H1 (cell line): ENCODE data around the gene PTPN5. TPM values are rescaled to one million over a fixed set of nuclear protein-coding genes. Genes with fewer than 3 reads are reported as not detected.

Experiments used
- CTCF ChIA-PET: fragments of 300-600 bp; sonication (Branson Sonifier 250); formaldehyde crosslinking; loops from one replicate; lab custom pipeline; 2021; ENCODE audit not compliant: partially characterized antibody; lab: Charles Lee
- POLR2A ChIA-PET: fragments of 300-600 bp; sonication (Branson Sonifier 250); formaldehyde crosslinking; loops from one replicate; lab custom pipeline; 2021; ENCODE audit warnings: inconsistent platforms; ENCODE audit not compliant: partially characterized antibody; lab: Charles Lee
- DNase-seq, 2 experiments: peaks; one replicate each; pipeline versions ENCODE4 v3.0.0 to v3.0.0-alpha.2; 2010 to 2022; ENCODE audit warnings: low spot score in 2 of 2, low read depth in 1 of 2, mixed read lengths in 1 of 2
- FAIRE-seq: peaks from 2 replicates; lab custom pipeline; 2011; peaks lifted over from hg19 to GRCh38; lab: Jason Lieb, UNC
- H2AFZ ChIP-seq: 2 replicates; pipeline ENCODE4 v1.8.1; 2012; ENCODE audit warnings: low read length, inconsistent platforms
- H2AK5ac ChIP-seq: 2 replicates; pipeline ENCODE4 v1.6.1; 2013; ENCODE audit warnings: low read depth, low read length
- H2BK120ac ChIP-seq: replicated peaks from 2 replicates; pipeline ENCODE3; 2013; ENCODE audit warnings: low read depth, low read length, inconsistent platforms
- H2BK12ac ChIP-seq: 2 replicates; pipeline ENCODE4 v1.6.1; 2013; ENCODE audit warnings: low read depth, low read length
- H2BK15ac ChIP-seq: 2 replicates; pipeline ENCODE4 v1.6.1; 2013; ENCODE audit warnings: low read length
- H2BK20ac ChIP-seq: 2 replicates; pipeline ENCODE4 v1.6.1; 2013; ENCODE audit warnings: low read length
- H2BK5ac ChIP-seq: 2 replicates; pipeline ENCODE4 v1.6.1; 2013; ENCODE audit warnings: low read depth, low read length
- H3K14ac ChIP-seq: 2 replicates; pipeline ENCODE4 v1.6.1; 2013; ENCODE audit warnings: inconsistent platforms; ENCODE audit not compliant: insufficient read length
- H3K18ac ChIP-seq: 2 replicates; pipeline ENCODE4 v1.6.1; 2013; ENCODE audit warnings: low read length; ENCODE audit errors: extremely low read depth
- H3K23ac ChIP-seq: 2 replicates; pipeline ENCODE4 v1.6.1; 2013; ENCODE audit warnings: inconsistent platforms; ENCODE audit not compliant: insufficient read length
- H3K23me2 ChIP-seq: 2 replicates; pipeline ENCODE4 v1.6.1; 2013; ENCODE audit warnings: low read depth, low read length
- H3K27ac ChIP-seq: 2 replicates; pipeline ENCODE4 v1.6.1; 2011; ENCODE audit warnings: low read depth, low read length, inconsistent platforms
- H3K27me3 ChIP-seq, 4 experiments: replicated peaks in 1 of 4; 1 replicate in 1 of 4; 2 replicates in 3 of 4; pipeline versions ENCODE4 v1.6.1 to v1.8.1; 2011 to 2013; ENCODE audit warnings: low read length in 3 of 4, mild to moderate bottlenecking in 3 of 4, inconsistent platforms in 2 of 4, mixed read lengths in 2 of 4, moderate library complexity in 1 of 4; ENCODE audit not compliant: control insufficient read depth in 3 of 4, insufficient read depth in 3 of 4; ENCODE audit errors: extremely low read depth in 1 of 4
- H3K36me3 ChIP-seq, 4 experiments: 2 replicates each; pipeline versions ENCODE4 v1.6.1 to v1.8.1; 2011 to 2013; ENCODE audit warnings: mild to moderate bottlenecking in 4 of 4, low read length in 3 of 4, moderate library complexity in 2 of 4, control low read depth in 1 of 4, inconsistent platforms in 1 of 4; ENCODE audit not compliant: insufficient read depth in 4 of 4, control insufficient read depth in 2 of 4
- H3K4ac ChIP-seq: replicated peaks from 2 replicates; pipeline ENCODE3; 2013; ENCODE audit warnings: low read length, low read depth, mixed read lengths, inconsistent platforms; ENCODE audit not compliant: insufficient read length
- H3K4me1 ChIP-seq, 4 experiments: replicated peaks in 1 of 4; 1 replicate in 1 of 4; 2 replicates in 3 of 4; pipeline versions ENCODE4 v1.6.1 to v1.8.1; 2011 to 2013; ENCODE audit warnings: low read length in 3 of 4, inconsistent platforms in 2 of 4, mixed read lengths in 1 of 4; ENCODE audit not compliant: insufficient read depth in 4 of 4, control insufficient read depth in 3 of 4
- H3K4me2 ChIP-seq, 2 experiments: 2 replicates each; pipeline versions ENCODE4 v1.6.1 to v1.8.1; 2011 to 2013; ENCODE audit warnings: low read depth in 2 of 2, low read length in 2 of 2, control low read depth in 1 of 2, inconsistent platforms in 1 of 2, mild to moderate bottlenecking in 1 of 2; ENCODE audit not compliant: insufficient read depth in 1 of 2
- H3K4me3 ChIP-seq, 4 experiments: fragments of 200-600, 300-600 bp in 1 of 4; sonication (generic), shearing (Covaris generic), sonication (Bioruptor Twin) in 1 of 4; 2 replicates each; pipeline versions ENCODE4 v1.5.1 to v1.8.1; 2011 to 2016; ENCODE audit warnings: low read length in 4 of 4, low read depth in 3 of 4, control low read depth in 2 of 4, inconsistent platforms in 2 of 4, mild to moderate bottlenecking in 2 of 4, mixed read lengths in 1 of 4, moderate library complexity in 1 of 4; ENCODE audit not compliant: insufficient read depth in 2 of 4; ENCODE audit errors: extremely low read depth in 1 of 4
- H3K56ac ChIP-seq: replicated peaks from 2 replicates; pipeline ENCODE3; 2013; ENCODE audit warnings: low read depth, mild to moderate bottlenecking, mixed read lengths, low read length, inconsistent platforms; ENCODE audit not compliant: insufficient read length
- H3K79me1 ChIP-seq: 2 replicates; pipeline ENCODE4 v1.6.1; 2013; ENCODE audit warnings: low read depth, low read length, control low read depth
- H3K79me2 ChIP-seq, 2 experiments: 2 replicates each; pipeline versions ENCODE4 v1.6.1 to v1.8.1; 2012 to 2013; ENCODE audit warnings: low read length in 2 of 2, mild to moderate bottlenecking in 2 of 2, inconsistent platforms in 1 of 2; ENCODE audit not compliant: insufficient read depth in 2 of 2, control insufficient read depth in 1 of 2
- H3K9ac ChIP-seq, 4 experiments: replicated peaks in 1 of 4; 1 replicate in 1 of 4; 2 replicates in 3 of 4; pipeline versions ENCODE4 v1.6.1 to v1.8.1; 2011 to 2013; ENCODE audit warnings: low read depth in 3 of 4, low read length in 3 of 4, control low read depth in 2 of 4, mild to moderate bottlenecking in 2 of 4, moderate library complexity in 2 of 4, inconsistent platforms in 1 of 4; ENCODE audit errors: extremely low read depth in 1 of 4
- H3K9me3 ChIP-seq, 2 experiments: 2 replicates each; pipeline versions ENCODE4 v1.6.1 to v1.8.1; 2012 to 2013; ENCODE audit warnings: mild to moderate bottlenecking in 2 of 2, moderate library complexity in 2 of 2, control low read depth in 1 of 2, inconsistent platforms in 1 of 2, low read depth in 1 of 2, low read length in 1 of 2, mixed read lengths in 1 of 2; ENCODE audit not compliant: insufficient read depth in 2 of 2
- H4K20me1 ChIP-seq, 2 experiments: replicated peaks in 1 of 2; 2 replicates each; pipeline versions ENCODE3 to v1.8.1; 2011 to 2013; ENCODE audit warnings: inconsistent platforms in 2 of 2, low read length in 2 of 2, mild to moderate bottlenecking in 1 of 2; ENCODE audit not compliant: insufficient read depth in 2 of 2, control insufficient read depth in 1 of 2
- H4K5ac ChIP-seq: 2 replicates; pipeline ENCODE4 v1.6.1; 2013; ENCODE audit warnings: low read length, low read depth, mixed read lengths, inconsistent platforms; ENCODE audit not compliant: insufficient read length
- H4K8ac ChIP-seq: 2 replicates; pipeline ENCODE4 v1.8.0; 2013; ENCODE audit warnings: mild to moderate bottlenecking, moderate library complexity, low read length, inconsistent platforms; ENCODE audit not compliant: insufficient read depth; ENCODE audit errors: extremely low read depth
- H4K91ac ChIP-seq: replicated peaks from 2 replicates; pipeline ENCODE3; 2013; ENCODE audit warnings: low read length, mixed read lengths, inconsistent platforms; ENCODE audit not compliant: insufficient read length
- CREB1 ChIP-seq: IDR thresholded peaks from 2 replicates; pipeline ENCODE4 v1.6.1; 2012; ENCODE audit warnings: inconsistent platforms
- E2F6 ChIP-seq: IDR thresholded peaks from 2 replicates; pipeline ENCODE4 v1.6.1; 2012; ENCODE audit warnings: inconsistent platforms
- EZH2 ChIP-seq: fragments of 200-600 bp; sonication (generic); IDR thresholded peaks from 2 replicates; pipeline ENCODE4 v1.7.1; 2012; ENCODE audit warnings: low read depth, mild to moderate bottlenecking, moderate library complexity, low read length, inconsistent platforms; ENCODE audit not compliant: severe bottlenecking
- POLR2AphosphoS5 ChIP-seq: IDR thresholded peaks from 2 replicates; pipeline ENCODE4 v1.6.1; 2011; ENCODE audit warnings: low read depth, low read length
- RNF2 ChIP-seq: fragments of 200-900, 300-1000 bp; sonication (generic); IDR thresholded peaks from 2 replicates; pipeline ENCODE4 v1.7.1; 2016; ENCODE audit warnings: borderline replicate concordance, low read depth, mild to moderate bottlenecking, antibody characterized with exemption, low read length; ENCODE audit not compliant: poor library complexity, severe bottlenecking; ENCODE audit errors: missing control alignments
- RXRA ChIP-seq: IDR thresholded peaks from 2 replicates; pipeline ENCODE4 v1.6.1; 2011; ENCODE audit warnings: low read depth, mild to moderate bottlenecking, low read length, moderate library complexity; ENCODE audit not compliant: insufficient read depth
- ZNF274 ChIP-seq: IDR thresholded peaks from 2 replicates; pipeline ENCODE4 v1.7.0; 2012; ENCODE audit warnings: low read length, borderline replicate concordance; ENCODE audit errors: extremely low read depth
- WGBS, 2 experiments: shearing (Covaris generic) in 1 of 2; methylation state at CpG; one replicate each; pipeline versions ENCODE4 v1.1.6 to v1.1.7; 2013 to 2015; ENCODE audit warnings: low lambda C conversion rate in 2 of 2, mixed read lengths in 2 of 2, inconsistent platforms in 1 of 2, low coverage in 1 of 2, missing lambda C conversion rate in 1 of 2; ENCODE audit not compliant: insufficient replicate concordance in 2 of 2, insufficient coverage in 1 of 2, insufficient read length in 1 of 2; ENCODE audit errors: extremely low coverage in 1 of 2, missing lambda C conversion rate in 1 of 2; 5-methylcytosine and 5-hydroxymethylcytosine counted together
- polyA plus RNA-seq, 7 experiments: library from polyadenylated mRNA; depleted of rRNA in 3 of 7; stranded (reverse) in 5 of 7; unstranded in 2 of 7; fragments of >200 nt in 5 of 7; fragments of 200-250 nt in 2 of 7; gene quantifications; 1 replicate in 5 of 7; 2 replicates in 1 of 7; 4 replicates in 1 of 7; pipeline versions ENCODE4 v1.2.1 to v1.2.3, GENCODE V29; 2011 to 2013; ENCODE audit warnings: missing spikeins in 2 of 7, mixed read lengths in 2 of 7
- total RNA-seq: library from RNA; stranded (reverse); fragmentation: NEBNext Ultra II Directional; extraction: Animal tissue kit (Norgen Biotek cat#: 25700); gene quantifications from 2 replicates; pipeline ENCODE4 v1.2.1, GENCODE V29; 2021
- TF ChIP-seq, protein P1 (sequence below), 3 experiments: IDR thresholded peaks; 1 replicate in 2 of 3; 2 replicates in 1 of 3; pipeline versions ENCODE4 v1.5.1 to v1.6.1; 2011; ENCODE audit warnings: low read length in 3 of 3, mild to moderate bottlenecking in 3 of 3, inconsistent platforms in 2 of 3, low read depth in 1 of 3, moderate library complexity in 1 of 3; ENCODE audit not compliant: insufficient read depth in 1 of 3; ENCODE audit errors: control extremely low read depth in 1 of 3

Gene PTPN5
- total and polyA plus RNA-seq, 2 of the 8 experiments (the other 6 are each of a cell fraction or from before 2014, with no cell fraction given), result 8.4 to 12.9 TPM

GRCh38 chr11:18692941-18693760, 98.4 kb downstream of the PTPN5 start:
- Histone ChIP-seq H3K4ac (no peak overlapping the region), H3K79me1 (no peaks in the 10 kb centered on the region), H4K5ac (no peak overlapping the region), H2BK120ac (no peak overlapping the region), H3K9me3 (no peaks in the 10 kb centered on the region), H3K14ac (no peak overlapping the region), H3K23me2 (peaks cover 1% of the 10 kb centered on the region), H3K4me3 (no peak overlapping the region), H2BK12ac (no peak overlapping the region), H2BK20ac (no peak overlapping the region), H2AK5ac (no peak overlapping the region), H3K56ac (no peak overlapping the region), H3K4me2 (no peak overlapping the region), H2BK5ac (no peak overlapping the region), H4K8ac (no peak overlapping the region), H3K4me1 (peaks cover 0 to 2% (median 0%) of the 10 kb centered on the region in 4 experiments; a peak in 1 of 7 replicates), H4K20me1 (no peaks in the 10 kb centered on the region), H3K23ac (no peak overlapping the region), H3K18ac (no peak overlapping the region), H2AFZ (no peak overlapping the region), H3K36me3 (no peaks in the 10 kb centered on the region), H4K91ac (no peak overlapping the region), H2BK15ac (no peak overlapping the region), H3K79me2 (no peaks in the 10 kb centered on the region), H3K27me3 (no peaks in the 10 kb centered on the region; a peak in 2 of 7 replicates), H3K9ac (no peak overlapping the region), H3K27ac (no peak overlapping the region)
- FAIRE-seq (no peak), DNase-seq (no peak)
- POLR2A ChIA-PET, result no interaction called here
- CTCF ChIA-PET, result interaction anchor here (3.3 kb wide), 1 partner anchor 38 kb away, joined by 18 read pairs; no protein-coding TSS in a partner anchor
- WGBS, 2 experiments, result 73% methylated on average over 9 of the region's 9 CpGs; no CpG with 5 or more reads in 1 of the 2 experiments
- TF ChIP-seq, protein P1, sequence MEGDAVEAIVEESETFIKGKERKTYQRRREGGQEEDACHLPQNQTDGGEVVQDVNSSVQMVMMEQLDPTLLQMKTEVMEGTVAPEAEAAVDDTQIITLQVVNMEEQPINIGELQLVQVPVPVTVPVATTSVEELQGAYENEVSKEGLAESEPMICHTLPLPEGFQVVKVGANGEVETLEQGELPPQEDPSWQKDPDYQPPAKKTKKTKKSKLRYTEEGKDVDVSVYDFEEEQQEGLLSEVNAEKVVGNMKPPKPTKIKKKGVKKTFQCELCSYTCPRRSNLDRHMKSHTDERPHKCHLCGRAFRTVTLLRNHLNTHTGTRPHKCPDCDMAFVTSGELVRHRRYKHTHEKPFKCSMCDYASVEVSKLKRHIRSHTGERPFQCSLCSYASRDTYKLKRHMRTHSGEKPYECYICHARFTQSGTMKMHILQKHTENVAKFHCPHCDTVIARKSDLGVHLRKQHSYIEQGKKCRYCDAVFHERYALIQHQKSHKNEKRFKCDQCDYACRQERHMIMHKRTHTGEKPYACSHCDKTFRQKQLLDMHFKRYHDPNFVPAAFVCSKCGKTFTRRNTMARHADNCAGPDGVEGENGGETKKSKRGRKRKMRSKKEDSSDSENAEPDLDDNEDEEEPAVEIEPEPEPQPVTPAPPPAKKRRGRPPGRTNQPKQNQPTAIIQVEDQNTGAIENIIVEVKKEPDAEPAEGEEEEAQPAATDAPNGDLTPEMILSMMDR (IDR thresholded peaks at IDR 0.05; ENCODE audit: control extremely low read depth in 1 of 3, insufficient read depth in 1 of 3, low read depth in 1 of 3, low read length in 3 of 3), result no peak
- TF ChIP-seq CREB1 (no peak), EZH2 (no peak), RXRA (no peak), ZNF274 (no peak), POLR2AphosphoS5 (no peak), RNF2 (no peak), E2F6 (no peak)
